Ecto neural progenitor cell (in vitro differentiated cells): ENCODE data around the gene DOK6.

Experiments used
- DNase-seq: peaks from one replicate; pipeline ENCODE4 v3.0.0-alpha.2; 2018; ENCODE audit warnings: low spot score

DOK6 gene

DNA sequence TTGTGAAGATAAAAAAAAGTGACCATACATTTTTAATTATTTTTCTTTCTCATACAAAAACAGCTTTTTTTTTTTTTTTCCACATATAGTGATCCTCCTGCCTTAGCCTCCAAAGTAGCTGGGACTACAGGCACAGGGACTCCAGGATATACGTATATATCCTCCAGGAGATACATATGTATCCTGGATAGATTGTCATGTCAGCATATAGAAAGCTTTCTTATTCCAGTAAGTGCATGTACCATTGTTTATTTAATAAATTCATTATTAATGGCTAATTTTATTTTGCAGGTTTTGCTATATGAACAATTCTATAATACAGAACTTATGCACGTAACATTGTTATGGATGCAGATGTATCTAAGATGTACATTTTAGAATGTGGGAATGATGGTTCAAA, 138.7 kb downstream of the DOK6 start:
- no peak for DNase-seq

DNA sequence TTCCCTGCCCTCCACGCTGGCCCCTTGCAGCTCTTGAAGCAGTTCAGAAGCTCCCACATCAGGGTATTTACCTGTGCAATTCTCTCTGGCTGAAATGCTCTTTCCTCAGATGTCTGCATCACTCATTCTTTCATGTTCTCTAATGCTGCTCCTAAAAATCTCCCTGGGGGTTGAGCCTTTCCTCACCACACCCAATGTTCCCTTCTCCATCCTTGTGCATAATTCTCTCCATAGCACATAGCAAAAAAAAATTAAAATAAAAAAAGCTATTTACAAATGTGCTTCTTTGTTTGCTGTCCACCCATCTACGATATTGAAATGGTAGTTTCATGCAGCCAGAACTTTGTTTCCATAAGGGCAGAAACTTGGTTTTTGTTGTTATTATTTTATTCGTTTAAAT, 155.5 kb downstream of the DOK6 start:
- DNase-seq: no peak

DNA sequence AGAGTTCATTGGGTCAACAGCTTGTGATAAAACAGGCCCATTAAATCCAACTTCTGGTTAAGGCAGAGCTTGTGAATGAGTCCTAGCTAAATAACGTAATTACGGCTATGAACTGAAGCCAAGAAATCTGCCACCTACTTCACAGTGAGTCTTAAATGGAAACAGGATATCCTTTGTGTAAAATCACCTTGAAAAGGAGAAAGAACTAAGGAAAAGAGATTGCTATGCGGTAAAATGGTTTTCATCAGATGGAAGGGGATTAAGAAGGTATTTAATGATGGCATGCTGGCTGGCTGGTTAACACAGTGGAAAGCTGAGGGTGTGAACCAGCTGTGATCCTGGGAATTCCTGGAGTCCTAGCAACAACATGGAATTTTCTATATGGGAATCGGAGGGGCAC, 156.6 kb downstream of the DOK6 start:
- peak; percentile 58 for DNase-seq

DNA sequence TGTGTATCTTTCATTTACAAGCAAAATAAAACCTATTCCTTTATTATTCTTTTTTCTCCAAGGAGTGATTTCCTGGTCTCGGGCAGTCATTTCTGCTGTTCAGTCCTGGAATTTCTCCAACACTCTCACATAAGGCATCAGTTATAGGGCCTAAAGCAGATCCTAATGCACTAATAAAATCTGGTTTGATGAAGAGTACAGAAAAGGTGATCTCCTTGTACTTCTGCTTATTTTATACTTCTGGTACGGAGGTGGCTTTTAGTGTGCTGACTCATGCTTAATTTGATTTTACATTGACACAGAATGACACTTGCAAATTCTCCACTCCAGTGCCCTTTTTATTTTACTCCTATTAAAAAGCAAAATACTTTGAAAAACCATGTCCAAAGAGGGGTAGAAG, 157.4 kb downstream of the DOK6 start:
- no peak for DNase-seq

DNA sequence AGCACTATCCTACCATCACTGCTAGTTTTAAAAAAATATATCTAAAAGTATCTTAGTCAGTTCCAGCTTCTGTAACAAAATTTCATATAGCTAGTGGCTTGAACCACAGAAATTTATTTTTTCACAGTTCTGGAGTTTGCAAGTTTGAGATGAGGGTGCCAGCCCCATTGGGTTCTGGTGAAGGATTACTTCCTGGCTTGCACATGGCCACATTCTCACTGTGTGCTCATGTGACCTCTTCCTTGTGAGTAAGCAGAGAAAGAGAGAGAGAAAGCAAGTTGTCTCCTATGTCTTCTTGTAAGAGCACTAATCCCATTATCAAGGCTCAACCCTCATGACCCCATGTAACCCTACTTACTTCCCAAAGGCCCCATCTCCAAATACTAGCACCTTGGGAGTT, 158.9 kb downstream of the DOK6 start:
- DNase-seq: peak; percentile 46

DNA sequence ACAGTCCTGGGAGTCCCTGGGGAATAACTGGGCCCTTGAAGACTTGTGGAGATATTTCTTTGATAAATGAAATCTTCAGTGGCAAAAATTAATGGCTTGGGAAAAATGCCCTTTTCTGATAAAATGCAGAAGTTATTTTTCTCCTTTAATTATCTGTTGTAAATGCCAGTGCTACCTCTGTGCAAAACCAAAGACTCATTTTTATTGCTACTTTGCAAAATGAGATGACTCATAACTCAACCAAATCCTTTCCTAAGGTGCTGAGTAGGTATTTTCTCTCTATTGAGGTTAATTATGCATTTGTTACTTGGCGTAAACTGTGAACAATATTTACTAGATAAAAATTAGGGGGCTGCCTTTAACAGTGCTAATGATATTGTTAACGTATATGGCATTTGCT, 163.9 kb downstream of the DOK6 start:
- DNase-seq: no peak

DNA sequence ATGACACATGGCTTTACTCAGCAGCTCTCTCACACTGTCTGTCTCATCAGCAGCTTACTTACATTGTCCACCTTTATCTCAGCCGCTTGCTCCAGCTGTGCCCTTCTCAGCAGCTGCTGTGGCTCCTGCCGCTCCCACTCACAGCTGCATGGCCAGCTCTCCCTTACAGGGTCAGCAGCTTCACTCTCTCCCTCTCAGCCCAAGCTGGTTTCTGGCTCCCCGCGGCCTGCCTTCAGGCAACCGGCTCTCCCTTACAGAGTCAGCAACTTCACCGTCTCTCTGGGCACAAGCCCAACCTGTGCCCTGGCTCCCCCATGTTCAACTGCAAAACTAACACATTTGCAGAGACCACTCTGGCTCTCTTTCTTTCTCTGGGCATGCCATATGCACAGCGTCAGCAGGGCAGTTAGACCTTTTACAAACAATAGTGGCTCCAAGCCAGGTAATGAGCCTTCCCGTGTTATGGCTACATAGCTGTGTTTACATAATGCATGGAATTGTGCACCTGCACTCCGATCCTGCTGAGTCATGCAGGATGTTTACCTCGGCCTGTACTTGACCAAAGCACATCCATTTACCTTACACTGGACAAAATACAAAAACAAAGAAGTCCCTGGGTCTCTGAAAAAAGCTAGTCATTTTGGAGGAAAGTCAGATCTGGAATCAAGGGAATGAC, 167.3 kb downstream of the DOK6 start:
- DNase-seq: no peak

DNA sequence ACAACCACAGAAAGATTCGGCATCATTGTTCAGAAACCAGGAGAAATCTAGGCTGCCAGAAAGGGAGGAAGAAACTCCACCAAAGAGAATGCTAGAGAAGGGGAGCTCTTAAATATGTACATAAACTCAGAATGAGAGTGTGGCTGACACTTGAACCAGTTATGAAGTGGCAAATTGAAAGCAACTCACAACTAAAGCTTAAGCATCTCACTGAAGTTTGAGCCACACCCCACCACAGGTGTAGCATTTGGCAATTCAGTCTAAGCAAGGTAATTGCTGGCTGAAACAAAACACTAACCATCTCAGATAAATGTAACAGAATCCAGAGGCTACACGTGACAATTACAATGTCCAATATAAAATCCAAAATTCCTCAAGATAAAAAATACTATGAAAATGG, 168.4 kb downstream of the DOK6 start:
- DNase-seq: no peak

DNA sequence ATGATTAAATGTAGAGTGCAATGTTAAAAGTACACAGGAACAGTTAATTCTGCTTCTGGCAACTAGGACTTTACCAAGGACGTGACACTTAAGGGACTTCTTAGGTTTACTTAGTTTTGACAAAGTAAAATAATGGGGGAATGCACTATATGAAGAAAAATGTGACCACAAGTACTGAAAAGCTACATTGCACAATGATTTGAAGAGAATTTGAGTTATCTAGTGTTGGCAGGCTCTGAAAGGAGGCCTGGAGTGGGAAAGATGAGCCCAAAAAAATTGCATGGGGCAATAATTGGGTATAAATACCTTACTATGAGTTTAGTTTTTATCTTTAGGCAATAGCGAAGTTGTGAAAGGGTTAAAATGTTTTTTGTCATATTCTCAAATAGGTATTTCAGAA, 173.7 kb downstream of the DOK6 start:
- no peak for DNase-seq

DNA sequence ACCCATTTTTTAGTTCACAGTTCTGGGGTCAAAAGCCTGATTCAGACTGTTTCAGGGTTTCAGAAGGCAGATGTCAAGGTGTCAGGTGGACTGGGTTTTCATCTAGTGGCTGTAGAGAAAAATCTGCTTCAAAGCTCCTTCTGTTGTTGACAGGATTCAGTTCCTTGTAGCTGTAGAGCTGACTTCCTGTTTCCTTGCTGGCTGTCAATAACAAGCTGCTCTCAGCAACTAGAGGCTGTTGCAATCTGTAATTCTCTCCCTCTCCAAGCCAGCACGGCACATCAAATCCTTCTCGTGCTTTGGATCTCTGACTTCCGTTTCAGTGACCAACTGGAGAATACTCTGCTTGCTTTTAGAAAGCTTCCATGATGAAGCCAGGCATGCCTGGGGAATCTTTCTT, 179.4 kb downstream of the DOK6 start:
- no peak for DNase-seq

DNA sequence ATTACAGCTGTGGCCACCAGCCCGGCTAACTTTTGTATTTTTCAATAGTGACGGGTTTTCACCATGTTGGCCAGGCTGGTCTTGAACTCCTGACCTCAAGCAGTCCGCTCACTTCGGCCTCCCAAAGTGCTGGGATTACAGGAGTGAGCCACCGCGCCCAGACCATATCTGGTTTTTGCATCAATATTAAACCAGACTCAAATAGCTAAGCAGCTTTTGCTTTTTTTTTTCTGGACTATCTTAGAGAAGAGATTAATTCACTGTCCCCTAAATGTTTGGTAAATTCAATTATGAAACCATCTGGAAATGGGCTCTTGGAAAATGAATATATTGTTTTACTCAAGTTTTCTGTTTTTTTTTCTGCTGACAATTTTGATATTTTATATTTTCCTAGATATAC, 183.7 kb downstream of the DOK6 start:
- no peak for DNase-seq

DNA sequence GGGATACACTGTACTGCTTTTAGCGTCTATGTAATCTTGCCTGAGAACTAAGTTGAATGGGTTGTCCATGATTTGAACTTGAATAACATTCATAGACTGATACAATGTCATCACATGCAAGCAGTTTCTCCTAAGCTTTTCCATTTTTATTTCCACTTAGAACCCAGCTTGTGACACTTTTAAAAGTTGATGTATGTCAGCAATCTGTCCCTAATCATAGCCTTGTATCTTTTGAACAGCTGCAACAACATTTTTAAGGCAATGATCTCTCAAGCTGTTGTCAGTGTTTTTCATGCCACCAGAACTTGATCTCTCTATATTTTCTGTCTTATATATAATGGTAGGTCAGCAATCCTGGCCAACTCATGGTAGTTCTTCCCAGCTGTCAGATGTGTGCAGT, 185.0 kb downstream of the DOK6 start:
- DNase-seq: no peak

DNA sequence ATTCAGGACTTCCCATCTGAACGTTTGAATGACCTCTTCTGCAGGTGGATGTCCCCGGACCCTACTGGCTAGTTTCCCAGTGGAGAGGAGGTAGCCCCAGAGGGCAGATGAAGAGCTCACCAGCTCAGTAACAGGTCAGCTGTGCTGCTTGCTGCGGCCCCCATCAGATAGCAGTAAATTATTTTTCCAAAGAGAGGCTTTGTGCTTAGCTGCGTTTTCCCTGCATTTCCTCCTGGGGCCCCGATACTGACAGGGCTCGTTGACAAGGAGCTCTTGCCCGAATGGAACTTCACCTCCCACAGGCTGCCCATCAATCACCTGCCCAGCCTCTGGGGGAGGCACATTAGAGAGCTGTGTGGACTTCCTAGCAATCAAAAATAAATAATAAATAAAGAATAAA, 185.8 kb downstream of the DOK6 start:
- no peak for DNase-seq

DNA sequence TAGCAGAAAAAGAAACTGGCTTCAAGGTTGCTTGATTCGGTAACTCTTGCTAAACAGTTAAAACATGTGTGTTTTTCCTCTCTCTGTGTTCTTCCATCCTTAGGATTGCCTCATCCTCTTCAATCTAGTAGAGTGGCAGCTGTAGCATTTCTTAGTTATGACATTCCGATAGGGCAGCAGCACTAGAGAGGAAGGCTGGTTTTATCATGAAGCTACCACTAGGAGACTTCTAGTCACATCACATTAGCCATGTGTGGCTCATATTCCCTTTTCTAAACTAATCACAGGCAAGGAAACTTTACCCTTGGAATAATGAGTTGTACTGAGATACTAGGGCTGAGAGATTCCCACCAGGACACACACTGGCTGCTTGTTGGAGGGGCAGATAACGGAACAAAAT, 187.6 kb downstream of the DOK6 start:
- no peak for DNase-seq

DNA sequence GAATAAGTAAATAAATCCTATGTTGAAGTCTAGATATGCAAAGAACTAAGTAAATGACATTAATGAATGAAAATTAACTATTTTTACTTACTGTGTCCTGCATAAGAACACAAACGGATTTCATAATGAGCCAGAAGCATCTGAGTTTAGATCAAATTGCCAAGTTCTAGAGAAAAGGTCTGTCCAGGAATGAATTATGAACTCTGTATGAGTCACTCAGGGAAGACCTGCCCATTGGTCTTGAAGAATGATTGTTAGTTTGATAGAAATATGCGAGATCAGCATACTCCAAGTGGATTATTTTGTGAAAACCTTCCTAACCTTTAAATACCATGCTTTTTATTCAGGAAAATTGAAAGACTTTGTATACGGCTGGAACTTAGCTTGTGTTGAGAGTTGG, 189.5 kb downstream of the DOK6 start:
- no peak for DNase-seq

DNA sequence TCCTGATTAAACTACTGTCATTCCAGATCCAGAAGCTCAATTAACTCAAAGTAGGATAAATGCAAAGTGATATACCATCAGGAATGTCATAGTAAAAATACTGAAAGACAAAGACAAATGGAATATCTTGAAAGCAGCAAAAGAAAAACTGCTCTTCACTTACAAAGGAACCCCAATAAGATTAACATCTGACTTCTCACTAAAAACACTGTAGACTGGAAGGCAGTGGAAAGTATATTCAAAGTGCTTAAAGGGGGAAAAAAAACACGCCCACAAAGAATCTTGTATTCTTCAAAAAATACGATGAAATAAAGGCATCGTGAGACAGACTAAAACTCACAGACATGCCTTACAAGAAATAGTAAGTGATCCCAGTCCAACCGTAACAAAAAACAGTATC, 195.7 kb downstream of the DOK6 start:
- no peak for DNase-seq

DNA sequence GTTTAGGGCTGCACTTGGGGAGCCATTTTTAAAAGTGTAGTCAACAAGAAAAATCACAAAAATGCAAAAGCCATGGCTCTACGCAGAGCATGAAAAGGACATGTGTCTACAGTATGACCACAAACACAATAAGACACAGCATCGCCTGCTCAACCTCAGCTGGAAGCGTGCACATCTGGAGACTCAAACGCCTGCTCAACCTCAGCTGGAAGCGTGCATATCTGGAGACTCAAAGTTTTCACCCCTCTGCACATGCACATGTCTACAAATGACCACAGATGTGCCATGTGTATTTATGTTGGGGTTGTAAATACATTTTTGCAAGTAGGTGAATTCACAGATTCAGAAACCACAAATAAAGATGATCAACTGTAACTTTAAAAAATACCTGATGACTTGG, 196.9 kb downstream of the DOK6 start:
- no peak for DNase-seq

DNA sequence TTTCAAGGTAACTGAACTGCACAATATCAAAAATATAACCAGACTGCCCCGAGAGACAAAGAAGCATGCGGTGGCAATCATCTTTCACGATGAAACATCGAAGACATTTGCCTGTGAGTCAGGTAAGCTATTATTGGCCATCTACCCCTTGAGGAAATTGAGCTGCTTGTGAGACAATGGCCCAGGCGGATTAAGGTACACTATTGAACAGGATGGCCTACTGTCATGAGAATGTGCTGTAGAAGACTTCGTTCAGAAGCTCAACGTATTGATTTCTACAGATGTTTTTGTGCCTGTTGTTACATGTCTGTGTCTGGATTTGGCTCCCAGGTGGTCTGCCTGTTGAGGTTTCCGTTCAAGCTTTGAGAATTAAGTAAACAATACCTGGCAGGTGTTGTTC, 198.7 kb downstream of the DOK6 start:
- no peak for DNase-seq

DNA sequence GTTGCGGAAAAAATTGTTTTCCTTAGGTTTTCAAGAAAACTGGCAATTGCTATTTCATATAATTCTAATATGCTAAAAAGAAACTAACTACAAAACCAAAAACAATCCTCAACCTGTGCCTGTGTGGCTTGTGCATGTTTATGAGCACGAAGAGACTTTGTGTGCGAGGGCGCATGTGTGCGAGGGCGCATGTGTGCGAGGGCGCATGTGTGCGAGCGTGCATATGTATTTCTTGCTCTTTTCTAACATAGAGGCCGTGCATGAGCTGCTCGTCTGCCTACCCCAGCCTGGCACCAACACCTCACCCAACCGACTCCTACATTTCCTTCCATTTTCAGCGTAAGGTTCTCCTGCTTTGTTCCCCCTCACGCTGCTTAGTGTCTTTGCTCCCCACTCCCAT, 211.6 kb downstream of the DOK6 start:
- DNase-seq: no peak

DNA sequence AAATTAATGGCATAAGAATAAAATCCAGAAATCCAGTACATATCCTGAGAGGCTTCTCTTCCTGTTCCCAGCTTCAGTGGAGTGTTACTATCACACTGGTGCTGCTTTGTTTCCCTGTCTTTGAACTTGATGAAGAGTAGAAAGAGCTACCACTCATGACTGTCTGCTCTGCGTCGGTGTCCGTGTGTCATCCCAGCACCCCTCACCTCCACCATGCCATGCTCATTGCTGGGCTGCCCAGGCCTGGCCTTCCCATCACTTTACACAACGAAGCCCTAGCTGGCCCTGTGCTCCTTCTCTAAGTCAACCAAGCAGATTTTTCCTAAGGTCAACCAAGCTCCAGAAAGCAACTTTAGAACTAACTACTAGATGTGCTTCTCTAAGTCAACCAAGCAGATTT, 215.4 kb downstream of the DOK6 start:
- no peak for DNase-seq

DNA sequence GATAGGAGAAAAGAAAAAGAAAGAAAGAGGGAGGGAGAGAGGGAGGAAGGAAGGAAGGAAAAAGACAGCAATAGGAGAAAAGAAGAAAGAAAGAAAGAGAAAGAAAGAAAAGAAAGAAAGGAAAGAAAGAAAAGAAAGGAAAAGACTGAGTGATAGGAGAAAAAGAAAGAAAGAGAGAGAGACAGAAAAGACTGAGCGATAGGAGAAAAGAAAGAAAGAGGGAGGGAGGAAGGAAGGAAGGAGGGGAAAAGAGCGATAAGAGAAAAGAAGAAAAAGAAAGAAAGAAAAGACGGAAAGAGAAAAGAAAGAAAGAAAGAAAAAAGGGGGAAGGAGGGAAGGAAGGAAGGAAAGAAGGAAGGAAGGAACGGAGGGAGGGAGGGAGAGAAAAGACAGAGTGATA, 216.7 kb downstream of the DOK6 start:
- no peak for DNase-seq

DNA sequence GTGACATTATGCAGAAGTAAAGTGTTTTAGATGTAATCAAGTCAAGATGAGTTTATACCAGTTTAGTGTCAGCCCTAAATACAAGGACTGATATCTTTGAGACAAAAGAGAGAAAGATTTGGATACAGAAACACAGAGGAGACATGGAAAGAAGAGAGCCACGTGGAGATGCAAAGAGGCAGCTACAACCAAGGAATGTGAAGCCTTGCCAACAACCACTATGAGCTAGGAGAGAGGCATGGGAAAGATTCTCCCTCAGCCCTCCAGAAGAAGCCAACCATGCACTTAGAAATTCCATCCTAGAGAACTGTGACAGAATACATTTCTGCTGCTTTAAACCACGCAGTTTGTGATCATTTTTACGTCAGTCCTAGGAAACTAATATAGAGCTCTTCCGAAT, 217.2 kb downstream of the DOK6 start:
- no peak for DNase-seq

DNA sequence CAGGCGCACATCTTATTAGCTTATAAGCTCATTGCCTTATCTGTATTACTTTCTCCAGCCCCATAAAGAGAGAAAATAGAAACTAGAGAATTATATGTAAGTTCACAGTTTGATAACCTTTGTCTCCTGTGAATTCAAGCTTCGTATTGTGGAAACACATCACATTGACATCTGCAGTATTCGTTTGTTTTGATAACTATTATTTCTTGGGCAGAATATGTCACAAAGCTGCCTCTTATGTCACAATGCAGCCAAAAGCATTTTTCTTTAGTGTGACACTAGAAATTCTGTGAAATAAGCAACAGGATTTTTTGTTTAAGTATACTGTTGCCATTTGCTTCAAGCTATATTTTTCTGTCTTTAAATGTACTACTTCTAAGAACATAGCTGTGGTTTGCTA, 221.5 kb downstream of the DOK6 start:
- no peak for DNase-seq

DNA sequence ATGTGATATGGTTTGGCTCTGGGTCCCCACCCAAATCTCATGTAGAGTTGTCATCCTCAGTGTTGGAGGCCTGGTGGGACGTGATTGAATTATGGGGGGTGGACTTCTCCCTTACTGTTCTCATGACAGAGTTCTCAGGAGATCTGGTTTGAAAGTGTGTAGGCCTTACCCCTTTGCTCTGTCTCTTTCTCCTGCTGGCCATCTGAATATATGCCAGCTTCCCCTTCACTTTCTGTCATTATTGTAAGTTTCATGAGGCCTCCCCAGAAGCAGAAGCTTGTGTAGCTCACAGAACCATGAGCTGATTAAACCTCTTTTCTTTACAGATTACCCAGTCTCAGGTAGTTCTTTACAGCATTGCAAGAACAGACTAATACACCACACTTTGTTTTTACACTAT, 222.3 kb downstream of the DOK6 start:
- DNase-seq: no peak

DNA sequence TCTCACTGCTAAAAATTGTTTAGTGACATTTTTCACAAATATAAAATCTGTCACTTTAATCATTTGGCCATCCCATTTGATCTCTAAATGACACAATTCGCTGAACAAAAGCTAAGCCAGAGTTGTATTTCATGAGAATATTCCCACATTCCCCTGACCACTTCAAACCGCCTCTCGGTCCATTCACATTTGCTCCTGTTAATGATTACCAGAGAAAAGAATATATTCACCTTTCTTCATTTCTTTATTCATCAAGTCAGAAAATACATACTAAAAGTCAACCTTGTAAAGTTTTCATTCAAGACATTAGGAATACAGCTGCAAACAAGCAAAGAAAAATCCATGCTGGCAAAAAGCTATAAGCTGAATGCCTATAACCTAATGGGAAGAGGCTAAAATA, 225.5 kb downstream of the DOK6 start:
- DNase-seq: no peak
